H9 (cell line): ENCODE measurements around the gene PDZD4. TPM values are rescaled to one million over a fixed set of nuclear protein-coding genes. Genes with fewer than 3 reads are reported as not detected.

Experiments used
- DNase-seq: peaks from one replicate; pipeline ENCODE4 v3.0.0-alpha.2; 2017
- H2AFZ ChIP-seq: one replicate; pipeline ENCODE4 v1.6.1; 2013; ENCODE audit warnings: mild to moderate bottlenecking, low read length, control low read depth, moderate library complexity
- H2AK5ac ChIP-seq: 2 replicates; pipeline ENCODE4 v1.6.1; 2013; ENCODE audit warnings: low read length, control low read depth, mixed read lengths; ENCODE audit not compliant: insufficient read length
- H2BK120ac ChIP-seq: one replicate; pipeline ENCODE4 v1.6.1; 2013; ENCODE audit warnings: low read depth, mild to moderate bottlenecking, low read length, control low read depth, inconsistent platforms; ENCODE audit not compliant: poor library complexity, severe bottlenecking
- H2BK12ac ChIP-seq: 2 replicates; pipeline ENCODE4 v1.6.1; 2013; ENCODE audit warnings: low read length, control low read depth, mixed read lengths, low read depth; ENCODE audit not compliant: insufficient read length
- H2BK15ac ChIP-seq: 2 replicates; pipeline ENCODE4 v1.6.1; 2013; ENCODE audit warnings: low read depth, low read length, control low read depth
- H2BK20ac ChIP-seq: one replicate; pipeline ENCODE4 v1.6.1; 2013; ENCODE audit warnings: low read depth, mild to moderate bottlenecking, low read length, control low read depth, inconsistent platforms; ENCODE audit not compliant: poor library complexity, severe bottlenecking
- H2BK5ac ChIP-seq: 2 replicates; pipeline ENCODE4 v1.6.1; 2013; ENCODE audit warnings: low read length, control low read depth, mixed read lengths; ENCODE audit not compliant: insufficient read length
- H3K14ac ChIP-seq: 2 replicates; pipeline ENCODE4 v1.6.1; 2013; ENCODE audit warnings: low read length, control low read depth; ENCODE audit not compliant: insufficient read depth
- H3K18ac ChIP-seq: 2 replicates; pipeline ENCODE4 v1.6.1; 2013; ENCODE audit warnings: low read depth, mild to moderate bottlenecking, mixed read lengths, low read length, control low read depth; ENCODE audit not compliant: insufficient read length
- H3K23ac ChIP-seq: 2 replicates; pipeline ENCODE4 v1.6.1; 2013; ENCODE audit warnings: low read length, control low read depth, mixed read lengths, low read depth; ENCODE audit not compliant: insufficient read length
- H3K23me2 ChIP-seq: 2 replicates; pipeline ENCODE4 v1.6.1; 2013; ENCODE audit warnings: low read depth, mild to moderate bottlenecking, mixed read lengths, low read length, control low read depth; ENCODE audit not compliant: insufficient read length, poor library complexity, severe bottlenecking
- H3K27ac ChIP-seq: 2 replicates; pipeline ENCODE4 v1.5.1; 2013; ENCODE audit warnings: low read length, control low read depth, mixed read lengths, low read depth; ENCODE audit not compliant: insufficient read length
- H3K27me3 ChIP-seq: 2 replicates; pipeline ENCODE4 v1.6.1; 2013; ENCODE audit warnings: low read length, control low read depth, inconsistent platforms; ENCODE audit not compliant: insufficient read depth
- H3K4ac ChIP-seq: 2 replicates; pipeline ENCODE4 v1.6.1; 2013; ENCODE audit warnings: low read depth, mild to moderate bottlenecking, control low read depth, inconsistent platforms, low read length, moderate library complexity
- H3K4me1 ChIP-seq: 2 replicates; pipeline ENCODE4 v1.6.1; 2013; ENCODE audit warnings: low read length, control low read depth, inconsistent platforms; ENCODE audit not compliant: insufficient read depth
- H3K4me2 ChIP-seq: 2 replicates; pipeline ENCODE4 v1.6.1; 2013; ENCODE audit warnings: low read length, control low read depth, mixed read lengths; ENCODE audit not compliant: insufficient read length, insufficient read depth
- H3K56ac ChIP-seq: 2 replicates; pipeline ENCODE4 v1.6.1; 2013; ENCODE audit warnings: low read depth, mild to moderate bottlenecking, mixed read lengths, low read length, control low read depth; ENCODE audit not compliant: insufficient read length
- H3K79me1 ChIP-seq: 2 replicates; pipeline ENCODE4 v1.6.1; 2013; ENCODE audit warnings: low read depth, mild to moderate bottlenecking, moderate library complexity, low read length, control low read depth, inconsistent platforms; ENCODE audit not compliant: insufficient read depth, poor library complexity, severe bottlenecking
- H3K79me2 ChIP-seq: 2 replicates; pipeline ENCODE4 v1.6.1; 2013; ENCODE audit warnings: low read length, control low read depth, inconsistent platforms; ENCODE audit not compliant: insufficient read depth
- H3K9ac ChIP-seq: 2 replicates; pipeline ENCODE4 v1.6.1; 2013; ENCODE audit warnings: low read length, control low read depth, mixed read lengths; ENCODE audit not compliant: insufficient read length; ENCODE audit errors: extremely low read depth
- H3K9me3 ChIP-seq: one replicate; pipeline ENCODE4 v1.6.1; 2013; ENCODE audit warnings: low read depth, low read length, inconsistent platforms; ENCODE audit not compliant: control insufficient read depth
- H3T11ph ChIP-seq: one replicate; pipeline ENCODE4 v1.6.1; 2013; ENCODE audit warnings: mild to moderate bottlenecking, low read length, control low read depth, inconsistent platforms
- H4K20me1 ChIP-seq: one replicate; pipeline ENCODE4 v1.6.1; 2013; ENCODE audit not compliant: control insufficient read depth, insufficient read length, insufficient read depth
- H4K5ac ChIP-seq: 2 replicates; pipeline ENCODE4 v1.6.1; 2013; ENCODE audit warnings: low read depth, mild to moderate bottlenecking, mixed read lengths, low read length, control low read depth; ENCODE audit not compliant: insufficient read length
- H4K8ac ChIP-seq: replicated peaks from 2 replicates; pipeline ENCODE4 v1.6.1; 2013; ENCODE audit warnings: low read length, control low read depth, mixed read lengths, low read depth; ENCODE audit not compliant: insufficient read length
- H4K91ac ChIP-seq: 2 replicates; pipeline ENCODE4 v1.6.1; 2013; ENCODE audit warnings: low read depth, mild to moderate bottlenecking, moderate library complexity, mixed read lengths, low read length, control low read depth; ENCODE audit not compliant: insufficient read length
- H3K27ac Mint-ChIP-seq, 3 experiments: 2 replicates in 2 of 3; 3 replicates in 1 of 3; pipeline ENCODE4 v1.8.0; 2020 to 2021; ENCODE audit warnings: mixed read lengths in 3 of 3, mild to moderate bottlenecking in 1 of 3, moderate library complexity in 1 of 3
- H3K27me3 Mint-ChIP-seq: 2 replicates; pipeline ENCODE4 v1.8.0; 2021; ENCODE audit warnings: low read depth, mild to moderate bottlenecking, moderate library complexity, mixed read lengths
- H3K36me3 Mint-ChIP-seq, 3 experiments: 2 replicates in 2 of 3; 3 replicates in 1 of 3; pipeline ENCODE4 v1.8.0; 2020 to 2021; ENCODE audit warnings: low read depth in 3 of 3, mixed read lengths in 3 of 3; ENCODE audit not compliant: insufficient read depth in 1 of 3
- H3K4me1 Mint-ChIP-seq, 2 experiments: 2 replicates each; pipeline ENCODE4 v1.8.0; 2020; ENCODE audit warnings: mixed read lengths in 2 of 2
- H3K4me3 Mint-ChIP-seq, 2 experiments: 2 replicates in 1 of 2; 3 replicates in 1 of 2; pipeline ENCODE4 v1.8.0; 2020 to 2021; ENCODE audit warnings: mild to moderate bottlenecking in 2 of 2, mixed read lengths in 2 of 2, moderate library complexity in 1 of 2
- H3K9me3 Mint-ChIP-seq, 2 experiments: 2 replicates in 1 of 2; 3 replicates in 1 of 2; pipeline ENCODE4 v1.8.0; 2020; ENCODE audit warnings: mild to moderate bottlenecking in 2 of 2, mixed read lengths in 2 of 2, moderate library complexity in 1 of 2
- WGBS: extraction: QIAGEN DNeasy Blood & Tissue Kit; methylation state at CpG from one replicate; pipeline ENCODE4 v1.1.7; 2013; ENCODE audit warnings: missing lambda C conversion rate, low lambda C conversion rate, mixed read lengths; ENCODE audit not compliant: insufficient read length; ENCODE audit errors: extremely low coverage; 5-methylcytosine and 5-hydroxymethylcytosine counted together
- total RNA-seq: library from RNA; stranded (reverse); gene quantifications from 2 replicates; pipeline ENCODE4 v1.2.1, GENCODE V29; 2021
- TF ChIP-seq, protein P1 (sequence below): fragments of 200-600 bp; sonication (generic); conservative IDR thresholded peaks from 3 replicates; pipeline ENCODE4 v1.8.0; 2021; ENCODE audit warnings: antibody characterized with exemption, mild to moderate bottlenecking

PDZD4 gene
- total RNA-seq, 1 experiment from 2014 or later, result 110 TPM

GRCh38 chrX:153765138-153766079 lies 64.9 kb downstream of the PDZD4 start:
- Histone ChIP-seq H2AK5ac (no peak overlapping the region), H3K79me2 (no peaks in the 10 kb centered on the region), H2BK15ac (no peak overlapping the region), H2AFZ (no peak overlapping the region), H4K20me1 (no peaks in the 10 kb centered on the region), H2BK5ac (no peak overlapping the region), H4K91ac (no peak overlapping the region), H3K9ac (no peak overlapping the region), H3K4me1 (no peaks in the 10 kb centered on the region), H3K4ac (no peak overlapping the region), H3K9me3 (peaks cover 7% of the 10 kb centered on the region), H2BK12ac (no peak overlapping the region), H3K23me2 (no peaks in the 10 kb centered on the region), H3K79me1 (no peaks in the 10 kb centered on the region), H3K27ac (no peak overlapping the region), H3K14ac (no peak overlapping the region), H3K4me2 (no peak overlapping the region), H3K23ac (no peak overlapping the region), H4K5ac (no peak overlapping the region), H3K56ac (no peak overlapping the region), H3K27me3 (no peaks in the 10 kb centered on the region), H4K8ac (no peak overlapping the region), H3K18ac (no peak overlapping the region), H2BK20ac (no peak overlapping the region), H2BK120ac (no peak overlapping the region), H3T11ph (no peak overlapping the region)
- Mint-ChIP-seq H3K4me3 (no peak overlapping the region), H3K9me3 (peaks cover 44 to 69% of the 10 kb centered on the region in 2 experiments), H3K4me1 (peaks cover 4 to 6% of the 10 kb centered on the region in 2 experiments; a peak in 3 of 4 replicates), H3K27ac (no peak overlapping the region), H3K36me3 (peaks cover 0 to 3% (median 2%) of the 10 kb centered on the region in 3 experiments; a peak in 4 of 7 replicates), H3K27me3 (peaks cover 10% of the 10 kb centered on the region)
- WGBS, result no CpG with 5 or more reads among the region's 27 CpGs
- DNase-seq, result peak; percentile 24
- TF ChIP-seq, protein P1, sequence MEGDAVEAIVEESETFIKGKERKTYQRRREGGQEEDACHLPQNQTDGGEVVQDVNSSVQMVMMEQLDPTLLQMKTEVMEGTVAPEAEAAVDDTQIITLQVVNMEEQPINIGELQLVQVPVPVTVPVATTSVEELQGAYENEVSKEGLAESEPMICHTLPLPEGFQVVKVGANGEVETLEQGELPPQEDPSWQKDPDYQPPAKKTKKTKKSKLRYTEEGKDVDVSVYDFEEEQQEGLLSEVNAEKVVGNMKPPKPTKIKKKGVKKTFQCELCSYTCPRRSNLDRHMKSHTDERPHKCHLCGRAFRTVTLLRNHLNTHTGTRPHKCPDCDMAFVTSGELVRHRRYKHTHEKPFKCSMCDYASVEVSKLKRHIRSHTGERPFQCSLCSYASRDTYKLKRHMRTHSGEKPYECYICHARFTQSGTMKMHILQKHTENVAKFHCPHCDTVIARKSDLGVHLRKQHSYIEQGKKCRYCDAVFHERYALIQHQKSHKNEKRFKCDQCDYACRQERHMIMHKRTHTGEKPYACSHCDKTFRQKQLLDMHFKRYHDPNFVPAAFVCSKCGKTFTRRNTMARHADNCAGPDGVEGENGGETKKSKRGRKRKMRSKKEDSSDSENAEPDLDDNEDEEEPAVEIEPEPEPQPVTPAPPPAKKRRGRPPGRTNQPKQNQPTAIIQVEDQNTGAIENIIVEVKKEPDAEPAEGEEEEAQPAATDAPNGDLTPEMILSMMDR, result no peak
